Measurements from ENCODE around the gene CCDC138. TPM values are rescaled to one million over a fixed set of nuclear protein-coding genes. Genes with fewer than 3 reads are reported as not detected.

CCDC138 gene
- total RNA-seq, 1 experiment from 2014 or later = 10.1 TPM

DNA sequence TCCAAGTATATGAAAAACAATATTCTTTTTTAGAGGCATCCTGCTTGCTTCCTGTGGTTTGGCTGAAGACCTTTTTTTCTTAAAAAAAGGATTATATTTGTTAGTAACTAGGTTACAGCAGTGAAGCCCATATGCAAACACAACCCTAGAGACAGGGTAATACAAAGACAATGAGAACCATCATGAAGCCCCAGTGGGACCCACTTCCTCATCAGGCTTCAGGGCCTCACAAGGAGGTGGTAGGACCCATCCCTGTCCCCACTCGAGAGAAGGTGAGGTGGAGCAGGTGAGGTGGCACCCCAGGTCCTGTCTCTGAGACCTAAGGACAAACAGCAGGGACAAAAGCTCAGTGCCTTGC, 122.1 kb downstream of the CCDC138 start:
- ChIA-PET CTCF (no interaction called here), POLR2A (no interaction called here)
- Histone ChIP-seq H3K4me3 (ENCODE audit: low read depth in 2 of 2, low read length in 2 of 2) (no peak overlapping the region), H3K9me3 (ENCODE audit: control insufficient read depth, insufficient read depth, low read depth, low read length) (no peaks in the 10 kb centered on the region), H3K27ac (ENCODE audit: low read length) (no peak overlapping the region), H3K4me1 (ENCODE audit: control insufficient read depth, insufficient read depth, low read length) (no peaks in the 10 kb centered on the region), H3K36me3 (ENCODE audit: control insufficient read depth, insufficient read depth, low read length) (no peaks in the 10 kb centered on the region), H3K27me3 (ENCODE audit: control insufficient read depth, insufficient read depth, low read length) (no peaks in the 10 kb centered on the region)
- BruUV-seq (replicated peaks) = no TSS peak
- DNase-seq (ENCODE audit: low read depth, low spot score) (no peak), ATAC-seq (no peak)
- in situ Hi-C loops (cut with HindIII; ENCODE audit: low pct_unique_long_range_greater_than_20kb, low sequenced_read_pairs) = no loop called here
- TF ChIP-seq SIN3A (IDR thresholded peaks at IDR 0.05; ENCODE audit: borderline replicate concordance, insufficient read depth, low read depth, low read length) (no peak), POLR2AphosphoS5 (IDR thresholded peaks at IDR 0.05; ENCODE audit: low read depth, low read length) (no peak), TCF7L2 (IDR thresholded peaks at IDR 0.05; ENCODE audit: low read depth, low read length) (no peak)
- TF ChIP-seq, protein P1, sequence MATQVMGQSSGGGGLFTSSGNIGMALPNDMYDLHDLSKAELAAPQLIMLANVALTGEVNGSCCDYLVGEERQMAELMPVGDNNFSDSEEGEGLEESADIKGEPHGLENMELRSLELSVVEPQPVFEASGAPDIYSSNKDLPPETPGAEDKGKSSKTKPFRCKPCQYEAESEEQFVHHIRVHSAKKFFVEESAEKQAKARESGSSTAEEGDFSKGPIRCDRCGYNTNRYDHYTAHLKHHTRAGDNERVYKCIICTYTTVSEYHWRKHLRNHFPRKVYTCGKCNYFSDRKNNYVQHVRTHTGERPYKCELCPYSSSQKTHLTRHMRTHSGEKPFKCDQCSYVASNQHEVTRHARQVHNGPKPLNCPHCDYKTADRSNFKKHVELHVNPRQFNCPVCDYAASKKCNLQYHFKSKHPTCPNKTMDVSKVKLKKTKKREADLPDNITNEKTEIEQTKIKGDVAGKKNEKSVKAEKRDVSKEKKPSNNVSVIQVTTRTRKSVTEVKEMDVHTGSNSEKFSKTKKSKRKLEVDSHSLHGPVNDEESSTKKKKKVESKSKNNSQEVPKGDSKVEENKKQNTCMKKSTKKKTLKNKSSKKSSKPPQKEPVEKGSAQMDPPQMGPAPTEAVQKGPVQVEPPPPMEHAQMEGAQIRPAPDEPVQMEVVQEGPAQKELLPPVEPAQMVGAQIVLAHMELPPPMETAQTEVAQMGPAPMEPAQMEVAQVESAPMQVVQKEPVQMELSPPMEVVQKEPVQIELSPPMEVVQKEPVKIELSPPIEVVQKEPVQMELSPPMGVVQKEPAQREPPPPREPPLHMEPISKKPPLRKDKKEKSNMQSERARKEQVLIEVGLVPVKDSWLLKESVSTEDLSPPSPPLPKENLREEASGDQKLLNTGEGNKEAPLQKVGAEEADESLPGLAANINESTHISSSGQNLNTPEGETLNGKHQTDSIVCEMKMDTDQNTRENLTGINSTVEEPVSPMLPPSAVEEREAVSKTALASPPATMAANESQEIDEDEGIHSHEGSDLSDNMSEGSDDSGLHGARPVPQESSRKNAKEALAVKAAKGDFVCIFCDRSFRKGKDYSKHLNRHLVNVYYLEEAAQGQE (IDR thresholded peaks at IDR 0.05; ENCODE audit: insufficient read depth in 1 of 2, low read depth in 2 of 2, low read length in 1 of 2) = no peak
- TF ChIP-seq, protein P2, sequence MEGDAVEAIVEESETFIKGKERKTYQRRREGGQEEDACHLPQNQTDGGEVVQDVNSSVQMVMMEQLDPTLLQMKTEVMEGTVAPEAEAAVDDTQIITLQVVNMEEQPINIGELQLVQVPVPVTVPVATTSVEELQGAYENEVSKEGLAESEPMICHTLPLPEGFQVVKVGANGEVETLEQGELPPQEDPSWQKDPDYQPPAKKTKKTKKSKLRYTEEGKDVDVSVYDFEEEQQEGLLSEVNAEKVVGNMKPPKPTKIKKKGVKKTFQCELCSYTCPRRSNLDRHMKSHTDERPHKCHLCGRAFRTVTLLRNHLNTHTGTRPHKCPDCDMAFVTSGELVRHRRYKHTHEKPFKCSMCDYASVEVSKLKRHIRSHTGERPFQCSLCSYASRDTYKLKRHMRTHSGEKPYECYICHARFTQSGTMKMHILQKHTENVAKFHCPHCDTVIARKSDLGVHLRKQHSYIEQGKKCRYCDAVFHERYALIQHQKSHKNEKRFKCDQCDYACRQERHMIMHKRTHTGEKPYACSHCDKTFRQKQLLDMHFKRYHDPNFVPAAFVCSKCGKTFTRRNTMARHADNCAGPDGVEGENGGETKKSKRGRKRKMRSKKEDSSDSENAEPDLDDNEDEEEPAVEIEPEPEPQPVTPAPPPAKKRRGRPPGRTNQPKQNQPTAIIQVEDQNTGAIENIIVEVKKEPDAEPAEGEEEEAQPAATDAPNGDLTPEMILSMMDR (IDR thresholded peaks at IDR 0.05) = no peak
- intact Hi-C loops (cut with micrococcal nuclease; ENCODE audit: unreplicated experiment) = no loop called here

DNA sequence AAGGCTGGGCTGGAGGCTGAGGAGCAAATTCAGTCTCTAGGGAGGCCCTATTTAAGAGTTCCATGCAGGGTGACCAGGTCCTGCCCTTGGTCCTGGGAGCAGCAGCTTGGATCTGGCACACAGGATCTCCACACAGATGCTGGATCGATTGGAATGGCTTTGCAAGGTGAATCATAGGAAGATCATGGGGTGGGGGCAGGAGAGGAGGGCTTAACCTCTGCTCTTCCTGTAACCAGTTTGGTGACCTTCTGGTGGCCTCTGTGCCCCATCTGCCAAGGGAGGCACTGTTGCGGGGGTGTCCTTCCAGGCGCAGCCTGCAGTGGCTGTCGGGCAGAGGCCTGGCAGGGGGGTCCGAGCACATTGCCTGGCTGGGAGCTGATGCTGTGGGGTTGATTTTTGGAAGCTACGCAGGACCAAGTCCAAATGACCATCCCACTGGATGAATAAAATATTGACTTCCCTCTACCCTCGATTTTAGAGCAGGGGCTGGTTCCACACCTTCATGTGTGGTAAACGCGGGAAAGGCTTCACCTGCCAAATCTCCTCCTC, 122.8 kb downstream of the CCDC138 start:
- H3K27me3 ChIP-seq (ENCODE audit: control insufficient read depth, insufficient read depth, low read length) = no peaks in the 10 kb centered on the region
- TF ChIP-seq SIN3A (IDR thresholded peaks at IDR 0.05; ENCODE audit: borderline replicate concordance, insufficient read depth, low read depth, low read length) = no peak
- TF ChIP-seq, protein P2 (IDR thresholded peaks at IDR 0.05) = no peak
- TF ChIP-seq, protein P1 (IDR thresholded peaks at IDR 0.05; ENCODE audit: insufficient read depth in 1 of 2, low read depth in 2 of 2, low read length in 1 of 2) = no peak
- TF ChIP-seq POLR2AphosphoS5 (IDR thresholded peaks at IDR 0.05; ENCODE audit: low read depth, low read length) = no peak
- TF ChIP-seq TCF7L2 (IDR thresholded peaks at IDR 0.05; ENCODE audit: low read depth, low read length) = no peak
- no peak overlapping the region for H3K27ac ChIP-seq (ENCODE audit: low read length)
- no peaks in the 10 kb centered on the region for H3K9me3 ChIP-seq (ENCODE audit: control insufficient read depth, insufficient read depth, low read depth, low read length)
- no TSS peak for BruUV-seq (replicated peaks)
- in situ Hi-C loops (cut with HindIII; ENCODE audit: low pct_unique_long_range_greater_than_20kb, low sequenced_read_pairs) = no loop called here
- POLR2A ChIA-PET = no interaction called here
- H3K4me1 ChIP-seq (ENCODE audit: control insufficient read depth, insufficient read depth, low read length) = no peaks in the 10 kb centered on the region
- intact Hi-C loops (cut with micrococcal nuclease; ENCODE audit: unreplicated experiment) = no loop called here
- no peak for DNase-seq (ENCODE audit: low read depth, low spot score)
- no peak overlapping the region for H3K4me3 ChIP-seq (ENCODE audit: low read depth in 2 of 2, low read length in 2 of 2)
- ATAC-seq = no peak
- CTCF ChIA-PET = no interaction called here
- H3K36me3 ChIP-seq (ENCODE audit: control insufficient read depth, insufficient read depth, low read length) = no peaks in the 10 kb centered on the region
